Choroid plexus epithelial cell (primary cell): ENCODE data around the gene CTU1.

ENCODE experiments used
- DNase-seq: peaks from one replicate; pipeline ENCODE4 v3.0.0-alpha.2; 2010; ENCODE audit warnings: low read depth
- H3K4me3 ChIP-seq: 2 replicates; pipeline ENCODE4 v1.5.1; 2011; ENCODE audit warnings: low read depth, mild to moderate bottlenecking, control low read depth, low read length, moderate library complexity
- CTCF ChIP-seq: conservative IDR thresholded peaks from 2 replicates; pipeline ENCODE4 v1.5.1; 2011; ENCODE audit warnings: low read depth, mild to moderate bottlenecking, control low read depth, inconsistent platforms, low read length, moderate library complexity

Gene CTU1

GRCh38 chr19:51119611-51120010 lies 11.4 kb upstream of the CTU1 start:
- H3K4me3 ChIP-seq, result no peak overlapping the region
- TF ChIP-seq CTCF, result no peak
- DNase-seq, result peak; percentile 38

- TF ChIP-seq CTCF, result no peak
- no peak for DNase-seq
- H3K4me3 ChIP-seq, result no peak overlapping the region
These were observed 10.9 kb upstream of the CTU1 start for GRCh38 chr19:51119101-51119500.

- H3K4me3 ChIP-seq, result no peak overlapping the region
- TF ChIP-seq CTCF, result no peak
- no peak for DNase-seq
These were observed 8.6 kb upstream of the CTU1 start for GRCh38 chr19:51116736-51117286.

- H3K4me3 ChIP-seq, result no peak overlapping the region
- TF ChIP-seq CTCF, result no peak
- no peak for DNase-seq
These were observed 6.0 kb upstream of the CTU1 start for GRCh38 chr19:51114087-51114729.

- DNase-seq, result no peak
- no peak overlapping the region for H3K4me3 ChIP-seq
- peak; percentile 47 for TF ChIP-seq CTCF
These were observed 3.4 kb upstream of the CTU1 start for GRCh38 chr19:51111606-51112005.

- no peak for TF ChIP-seq CTCF
- no peak for DNase-seq
- H3K4me3 ChIP-seq, result no peak overlapping the region
These were observed 2.4 kb upstream of the CTU1 start for GRCh38 chr19:51110666-51110971.

- DNase-seq, result no peak
- no peak for TF ChIP-seq CTCF
- peak overlapping the region; percentile 58 for H3K4me3 ChIP-seq
These were observed 567 bp upstream of the CTU1 start for GRCh38 chr19:51108805-51109146.
